COLO668 (cell line): ENCODE results near the gene GTF2A1L.
"Not testable (repeated sequence)": the region's sequence is repeated elsewhere in the genome, so short reads cannot be mapped to it uniquely, and the experiment has no call there.

ENCODE experiments used
- DNase-seq: peaks from one replicate; lab custom pipeline; 2025; ENCODE audit not compliant: unreplicated experiment; lab: John Stamatoyannopoulos, UW

GTF2A1L gene, protein sequence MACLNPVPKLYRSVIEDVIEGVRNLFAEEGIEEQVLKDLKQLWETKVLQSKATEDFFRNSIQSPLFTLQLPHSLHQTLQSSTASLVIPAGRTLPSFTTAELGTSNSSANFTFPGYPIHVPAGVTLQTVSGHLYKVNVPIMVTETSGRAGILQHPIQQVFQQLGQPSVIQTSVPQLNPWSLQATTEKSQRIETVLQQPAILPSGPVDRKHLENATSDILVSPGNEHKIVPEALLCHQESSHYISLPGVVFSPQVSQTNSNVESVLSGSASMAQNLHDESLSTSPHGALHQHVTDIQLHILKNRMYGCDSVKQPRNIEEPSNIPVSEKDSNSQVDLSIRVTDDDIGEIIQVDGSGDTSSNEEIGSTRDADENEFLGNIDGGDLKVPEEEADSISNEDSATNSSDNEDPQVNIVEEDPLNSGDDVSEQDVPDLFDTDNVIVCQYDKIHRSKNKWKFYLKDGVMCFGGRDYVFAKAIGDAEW

DNA sequence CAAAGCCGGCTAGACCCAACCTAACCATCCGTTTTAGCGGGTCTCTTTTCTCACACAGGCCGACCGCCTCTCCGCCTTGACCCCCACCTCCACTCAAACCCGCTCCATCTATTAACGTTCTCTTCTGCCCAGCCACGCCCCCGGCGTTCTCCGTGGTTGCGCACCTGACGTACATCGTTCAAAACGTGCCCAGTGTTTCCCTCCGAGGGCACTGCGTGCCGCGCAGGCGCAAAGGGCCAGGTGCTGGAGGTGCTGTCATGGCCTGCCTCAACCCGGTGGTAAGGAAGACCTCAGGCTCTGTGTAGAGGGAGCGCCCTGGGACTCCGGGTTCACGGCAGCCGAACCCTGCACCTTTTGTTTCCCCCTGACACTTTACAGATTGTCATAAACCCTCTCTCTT lies at the start of gene GTF2A1L:
Gene GTF2A1L (plus strand): TSS at position 239 of the 400 bp plus-strand sequence. CDS start 19 bp downstream, at position 258.
- no peak for DNase-seq

- no peak for DNase-seq
These were observed 49.1 kb upstream of the GTF2A1L start for GRCh38 chr2:48568547-48568946.

- DNase-seq, result no peak
These were observed 48.2 kb upstream of the GTF2A1L start for GRCh38 chr2:48569433-48569832.

- no peak for DNase-seq
These were observed 44.8 kb upstream of the GTF2A1L start for GRCh38 chr2:48572816-48573215.

- DNase-seq, result no peak
These were observed 43.0 kb upstream of the GTF2A1L start for GRCh38 chr2:48574353-48575287.

DNA sequence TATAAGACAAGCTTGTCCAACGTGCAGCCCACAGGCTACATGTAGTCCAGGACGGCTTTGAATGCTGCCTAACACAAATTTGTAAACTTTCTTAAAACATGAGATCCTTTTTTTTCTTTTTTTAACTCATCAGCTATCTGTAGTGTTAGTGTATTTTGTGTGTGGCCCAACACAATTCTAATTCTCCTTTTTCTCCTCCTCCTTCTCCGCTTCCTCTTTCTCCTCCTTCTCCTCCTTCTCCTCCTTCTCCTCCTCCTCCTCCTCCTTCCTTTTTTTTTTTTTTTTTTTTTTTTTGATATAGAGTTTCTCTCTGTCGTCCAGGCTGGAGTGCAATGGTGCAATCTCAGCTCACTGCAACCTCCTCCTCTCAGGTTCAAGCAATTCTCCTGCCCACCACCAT lies 39.3 kb upstream of the GTF2A1L start:
- no peak for DNase-seq

- no peak for DNase-seq
These were observed 33.7 kb upstream of the GTF2A1L start for GRCh38 chr2:48583961-48584360.

DNA sequence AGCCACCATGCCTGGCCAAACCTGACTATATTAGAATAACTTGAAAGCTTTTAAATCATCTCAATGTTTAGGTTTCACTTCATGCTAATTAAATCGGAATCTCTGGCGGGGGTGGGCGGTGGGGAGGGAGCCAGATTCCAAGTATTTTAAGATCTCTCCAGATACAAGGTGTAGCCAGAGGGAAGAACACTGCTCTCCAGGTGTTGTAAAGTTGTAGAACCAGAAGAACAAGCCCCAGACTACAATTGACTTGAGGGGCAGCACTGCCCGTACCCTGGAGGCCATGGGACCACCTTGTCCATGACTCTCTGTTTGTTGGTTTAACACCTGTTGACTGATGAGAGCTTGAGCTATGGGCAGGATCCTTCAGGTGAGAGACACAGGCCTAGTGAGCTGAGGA lies 33.1 kb upstream of the GTF2A1L start:
- DNase-seq, result no peak

GRCh38 chr2:48586433-48586832 lies 31.2 kb upstream of the GTF2A1L start:
- no peak for DNase-seq

- DNase-seq, result no peak
These were observed 30.1 kb upstream of the GTF2A1L start for GRCh38 chr2:48587560-48587959.

- DNase-seq, result no peak
These were observed 29.7 kb upstream of the GTF2A1L start for GRCh38 chr2:48587961-48588360.

- DNase-seq, result no peak
These were observed 28.9 kb upstream of the GTF2A1L start for GRCh38 chr2:48588745-48589144.

GRCh38 chr2:48589170-48589767 lies 28.4 kb upstream of the GTF2A1L start:
- no peak for DNase-seq

- no peak for DNase-seq
These were observed 27.6 kb upstream of the GTF2A1L start for GRCh38 chr2:48590017-48590416.

GRCh38 chr2:48592067-48592466 lies 25.6 kb upstream of the GTF2A1L start:
- no peak for DNase-seq

DNA sequence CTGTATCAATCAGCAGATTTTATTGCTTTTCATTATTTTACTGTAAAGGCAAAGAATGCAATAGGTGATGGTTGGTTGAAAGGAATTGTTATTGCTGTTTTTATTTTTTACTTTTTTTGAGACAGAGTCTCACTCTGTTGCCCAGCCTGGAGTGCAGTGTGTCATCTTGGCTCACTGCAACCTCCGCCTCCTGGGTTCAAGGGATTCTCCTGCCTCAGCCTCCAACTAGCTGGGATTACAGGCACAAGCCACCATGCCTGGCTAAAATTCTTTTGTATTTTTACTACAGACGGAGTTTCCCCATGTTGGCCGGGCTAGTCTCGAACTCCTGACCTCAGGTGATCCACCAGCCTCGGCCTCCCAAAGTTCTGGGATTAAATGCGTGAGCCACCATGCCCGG lies 20.9 kb upstream of the GTF2A1L start:
- DNase-seq, result not testable (repeated sequence)

GRCh38 chr2:48597492-48597891 lies 20.2 kb upstream of the GTF2A1L start:
- no peak for DNase-seq

GRCh38 chr2:48600204-48600813 lies 17.3 kb upstream of the GTF2A1L start:
- peak; percentile 10 for DNase-seq

DNA sequence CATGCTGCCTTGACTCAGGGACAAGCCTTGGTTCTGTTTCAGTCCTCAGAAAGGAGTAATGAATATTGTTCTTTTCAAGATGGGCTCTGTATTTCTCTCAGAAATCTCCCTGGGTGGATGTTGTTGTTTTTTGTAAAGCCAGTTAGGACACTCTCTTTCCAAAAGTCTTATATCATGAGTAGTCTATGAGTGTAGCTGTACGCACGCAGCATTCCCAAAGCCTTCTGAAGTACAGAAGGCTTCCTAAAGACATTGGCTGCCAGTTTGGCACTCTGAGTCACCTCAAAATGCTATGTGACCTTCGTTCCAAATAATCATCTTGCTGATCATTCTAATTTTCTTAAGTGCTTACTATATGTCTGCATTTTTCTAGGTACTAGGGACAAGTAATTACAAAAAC lies 16.7 kb upstream of the GTF2A1L start:
- DNase-seq, result no peak

DNA sequence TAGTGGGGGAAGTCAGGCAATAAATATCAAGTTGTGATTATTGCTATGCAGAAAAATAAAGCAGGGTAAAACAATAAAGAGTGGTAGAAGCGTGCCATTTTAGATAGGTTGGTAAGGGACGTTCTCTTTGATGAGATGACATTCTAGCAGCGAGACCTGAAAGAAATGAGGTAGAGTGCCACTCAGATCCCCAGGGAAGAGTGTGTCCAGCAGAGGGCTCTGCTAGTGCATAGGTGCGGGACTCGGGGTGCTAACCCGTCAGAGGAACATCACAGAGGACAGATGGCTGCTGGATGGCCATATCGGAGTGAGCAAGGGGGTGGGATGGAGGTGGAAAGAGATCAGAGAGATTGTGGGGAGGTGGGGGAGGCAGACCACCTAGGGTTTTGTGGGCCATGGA lies 16.3 kb upstream of the GTF2A1L start:
- peak; percentile 22 for DNase-seq
